H1 (cell line): Measurements from ENCODE around the gene UGGT2. TPM values are rescaled to one million over a fixed set of nuclear protein-coding genes. Genes with fewer than 3 reads are reported as not detected.

ENCODE experiments used
- ATF2 ChIP-seq: IDR thresholded peaks from 2 replicates; pipeline ENCODE4 v1.6.1; 2012; ENCODE audit warnings: low read length, inconsistent platforms
- CBX5 ChIP-seq: fragments of 300-800, 300-1000 bp; sonication (generic); IDR thresholded peaks from 2 replicates; pipeline ENCODE4 v1.7.1; 2016; ENCODE audit warnings: antibody characterized with exemption, low read length, low read depth
- CEBPB ChIP-seq: IDR thresholded peaks from 2 replicates; pipeline ENCODE4 v1.6.1; 2012; ENCODE audit warnings: low read depth, low read length
- NANOG ChIP-seq: IDR thresholded peaks from 2 replicates; pipeline ENCODE4 v1.6.1; 2011; ENCODE audit warnings: low read length, low read depth, mild to moderate bottlenecking, inconsistent platforms; ENCODE audit not compliant: insufficient read depth, poor library complexity, severe bottlenecking
- RXRA ChIP-seq: IDR thresholded peaks from 2 replicates; pipeline ENCODE4 v1.6.1; 2011; ENCODE audit warnings: low read depth, mild to moderate bottlenecking, low read length, moderate library complexity; ENCODE audit not compliant: insufficient read depth
- SAP30 ChIP-seq: fragments of 300-600 bp; sonication (generic); IDR thresholded peaks from 2 replicates; pipeline ENCODE4 v1.7.1; 2012; ENCODE audit warnings: low read length, moderate library complexity, mild to moderate bottlenecking, inconsistent platforms; ENCODE audit not compliant: insufficient read depth, insufficient replicate concordance
- SP2 ChIP-seq: IDR thresholded peaks from 2 replicates; pipeline ENCODE4 v1.6.1; 2012; ENCODE audit warnings: mild to moderate bottlenecking, low read length, inconsistent platforms
- SRF ChIP-seq: IDR thresholded peaks from 2 replicates; pipeline ENCODE4 v1.6.1; 2011; ENCODE audit warnings: mild to moderate bottlenecking, low read depth, low read length, moderate library complexity
- SUZ12 ChIP-seq: fragments of 200-600 bp; sonication (generic); IDR thresholded peaks from 2 replicates; pipeline ENCODE4 v1.6.1; 2012; ENCODE audit warnings: mild to moderate bottlenecking, inconsistent platforms, low read length, moderate library complexity, mixed read lengths
- polyA plus RNA-seq, 7 experiments: library from polyadenylated mRNA; depleted of rRNA in 3 of 7; stranded (reverse) in 5 of 7; unstranded in 2 of 7; fragments of >200 nt in 5 of 7; fragments of 200-250 nt in 2 of 7; gene quantifications; 1 replicate in 5 of 7; 2 replicates in 1 of 7; 4 replicates in 1 of 7; pipeline versions ENCODE4 v1.2.1 to v1.2.3, GENCODE V29; 2011 to 2013; ENCODE audit warnings: missing spikeins in 2 of 7, mixed read lengths in 2 of 7
- total RNA-seq: library from RNA; stranded (reverse); fragmentation: NEBNext Ultra II Directional; extraction: Animal tissue kit (Norgen Biotek cat#: 25700); gene quantifications from 2 replicates; pipeline ENCODE4 v1.2.1, GENCODE V29; 2021
- TF ChIP-seq, protein P1 (sequence below): fragments of 300-600 bp; sonication (generic); IDR thresholded peaks from 2 replicates; pipeline ENCODE4 v1.7.1; 2012; ENCODE audit warnings: low read length, moderate library complexity, mild to moderate bottlenecking, inconsistent platforms; ENCODE audit not compliant: insufficient replicate concordance

The UGGT2 gene
- total and polyA plus RNA-seq, 2 of the 8 experiments (the other 6 are each of a cell fraction or from before 2014, with no cell fraction given): 5.9 to 25.1 TPM

- TF ChIP-seq, protein P1, sequence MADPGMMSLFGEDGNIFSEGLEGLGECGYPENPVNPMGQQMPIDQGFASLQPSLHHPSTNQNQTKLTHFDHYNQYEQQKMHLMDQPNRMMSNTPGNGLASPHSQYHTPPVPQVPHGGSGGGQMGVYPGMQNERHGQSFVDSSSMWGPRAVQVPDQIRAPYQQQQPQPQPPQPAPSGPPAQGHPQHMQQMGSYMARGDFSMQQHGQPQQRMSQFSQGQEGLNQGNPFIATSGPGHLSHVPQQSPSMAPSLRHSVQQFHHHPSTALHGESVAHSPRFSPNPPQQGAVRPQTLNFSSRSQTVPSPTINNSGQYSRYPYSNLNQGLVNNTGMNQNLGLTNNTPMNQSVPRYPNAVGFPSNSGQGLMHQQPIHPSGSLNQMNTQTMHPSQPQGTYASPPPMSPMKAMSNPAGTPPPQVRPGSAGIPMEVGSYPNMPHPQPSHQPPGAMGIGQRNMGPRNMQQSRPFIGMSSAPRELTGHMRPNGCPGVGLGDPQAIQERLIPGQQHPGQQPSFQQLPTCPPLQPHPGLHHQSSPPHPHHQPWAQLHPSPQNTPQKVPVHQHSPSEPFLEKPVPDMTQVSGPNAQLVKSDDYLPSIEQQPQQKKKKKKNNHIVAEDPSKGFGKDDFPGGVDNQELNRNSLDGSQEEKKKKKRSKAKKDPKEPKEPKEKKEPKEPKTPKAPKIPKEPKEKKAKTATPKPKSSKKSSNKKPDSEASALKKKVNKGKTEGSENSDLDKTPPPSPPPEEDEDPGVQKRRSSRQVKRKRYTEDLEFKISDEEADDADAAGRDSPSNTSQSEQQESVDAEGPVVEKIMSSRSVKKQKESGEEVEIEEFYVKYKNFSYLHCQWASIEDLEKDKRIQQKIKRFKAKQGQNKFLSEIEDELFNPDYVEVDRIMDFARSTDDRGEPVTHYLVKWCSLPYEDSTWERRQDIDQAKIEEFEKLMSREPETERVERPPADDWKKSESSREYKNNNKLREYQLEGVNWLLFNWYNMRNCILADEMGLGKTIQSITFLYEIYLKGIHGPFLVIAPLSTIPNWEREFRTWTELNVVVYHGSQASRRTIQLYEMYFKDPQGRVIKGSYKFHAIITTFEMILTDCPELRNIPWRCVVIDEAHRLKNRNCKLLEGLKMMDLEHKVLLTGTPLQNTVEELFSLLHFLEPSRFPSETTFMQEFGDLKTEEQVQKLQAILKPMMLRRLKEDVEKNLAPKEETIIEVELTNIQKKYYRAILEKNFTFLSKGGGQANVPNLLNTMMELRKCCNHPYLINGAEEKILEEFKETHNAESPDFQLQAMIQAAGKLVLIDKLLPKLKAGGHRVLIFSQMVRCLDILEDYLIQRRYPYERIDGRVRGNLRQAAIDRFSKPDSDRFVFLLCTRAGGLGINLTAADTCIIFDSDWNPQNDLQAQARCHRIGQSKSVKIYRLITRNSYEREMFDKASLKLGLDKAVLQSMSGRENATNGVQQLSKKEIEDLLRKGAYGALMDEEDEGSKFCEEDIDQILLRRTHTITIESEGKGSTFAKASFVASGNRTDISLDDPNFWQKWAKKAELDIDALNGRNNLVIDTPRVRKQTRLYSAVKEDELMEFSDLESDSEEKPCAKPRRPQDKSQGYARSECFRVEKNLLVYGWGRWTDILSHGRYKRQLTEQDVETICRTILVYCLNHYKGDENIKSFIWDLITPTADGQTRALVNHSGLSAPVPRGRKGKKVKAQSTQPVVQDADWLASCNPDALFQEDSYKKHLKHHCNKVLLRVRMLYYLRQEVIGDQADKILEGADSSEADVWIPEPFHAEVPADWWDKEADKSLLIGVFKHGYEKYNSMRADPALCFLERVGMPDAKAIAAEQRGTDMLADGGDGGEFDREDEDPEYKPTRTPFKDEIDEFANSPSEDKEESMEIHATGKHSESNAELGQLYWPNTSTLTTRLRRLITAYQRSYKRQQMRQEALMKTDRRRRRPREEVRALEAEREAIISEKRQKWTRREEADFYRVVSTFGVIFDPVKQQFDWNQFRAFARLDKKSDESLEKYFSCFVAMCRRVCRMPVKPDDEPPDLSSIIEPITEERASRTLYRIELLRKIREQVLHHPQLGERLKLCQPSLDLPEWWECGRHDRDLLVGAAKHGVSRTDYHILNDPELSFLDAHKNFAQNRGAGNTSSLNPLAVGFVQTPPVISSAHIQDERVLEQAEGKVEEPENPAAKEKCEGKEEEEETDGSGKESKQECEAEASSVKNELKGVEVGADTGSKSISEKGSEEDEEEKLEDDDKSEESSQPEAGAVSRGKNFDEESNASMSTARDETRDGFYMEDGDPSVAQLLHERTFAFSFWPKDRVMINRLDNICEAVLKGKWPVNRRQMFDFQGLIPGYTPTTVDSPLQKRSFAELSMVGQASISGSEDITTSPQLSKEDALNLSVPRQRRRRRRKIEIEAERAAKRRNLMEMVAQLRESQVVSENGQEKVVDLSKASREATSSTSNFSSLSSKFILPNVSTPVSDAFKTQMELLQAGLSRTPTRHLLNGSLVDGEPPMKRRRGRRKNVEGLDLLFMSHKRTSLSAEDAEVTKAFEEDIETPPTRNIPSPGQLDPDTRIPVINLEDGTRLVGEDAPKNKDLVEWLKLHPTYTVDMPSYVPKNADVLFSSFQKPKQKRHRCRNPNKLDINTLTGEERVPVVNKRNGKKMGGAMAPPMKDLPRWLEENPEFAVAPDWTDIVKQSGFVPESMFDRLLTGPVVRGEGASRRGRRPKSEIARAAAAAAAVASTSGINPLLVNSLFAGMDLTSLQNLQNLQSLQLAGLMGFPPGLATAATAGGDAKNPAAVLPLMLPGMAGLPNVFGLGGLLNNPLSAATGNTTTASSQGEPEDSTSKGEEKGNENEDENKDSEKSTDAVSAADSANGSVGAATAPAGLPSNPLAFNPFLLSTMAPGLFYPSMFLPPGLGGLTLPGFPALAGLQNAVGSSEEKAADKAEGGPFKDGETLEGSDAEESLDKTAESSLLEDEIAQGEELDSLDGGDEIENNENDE: no peak
- TF ChIP-seq RXRA (no peak), CEBPB (no peak), SAP30 (no peak), SUZ12 (no peak), CBX5 (no peak), SP2 (no peak), ATF2 (no peak), SRF (no peak), NANOG (no peak)
These were observed 9.0 kb downstream of the UGGT2 start (continued) for GRCh38 chr13:96044238-96044637.
